GM18502 (cell line): Measurements from ENCODE around the gene HMCN2.

Source experiments
- ATAC-seq: cut with Tn5 transposase; IDR thresholded peaks from one replicate; pipeline ENCODE4 v1.9.1; 2021; ENCODE audit warnings: mild to moderate bottlenecking; ENCODE audit not compliant: unreplicated experiment, poor library complexity

Gene HMCN2

DNA sequence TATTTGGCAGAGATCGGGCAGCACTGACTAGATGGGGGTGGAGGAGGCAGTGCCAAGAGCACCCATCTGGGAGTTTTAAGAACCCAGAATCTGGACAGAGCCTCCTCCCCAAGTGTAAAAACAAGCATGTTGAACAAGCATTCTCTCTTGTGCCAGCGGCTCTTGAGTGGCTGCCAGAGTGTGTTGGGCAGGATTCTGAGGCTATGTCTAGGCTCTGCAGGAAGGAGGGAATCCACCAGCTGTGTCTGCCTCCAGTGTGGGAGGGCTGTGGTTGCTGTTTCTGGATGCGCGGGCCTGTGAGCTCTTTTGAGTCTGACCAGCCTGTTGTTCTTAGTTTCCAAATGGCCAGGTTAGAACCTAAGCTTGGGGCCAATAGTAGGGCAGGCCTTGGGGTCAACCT is 39.8 kb downstream of the HMCN2 start:
- no peak for ATAC-seq

DNA sequence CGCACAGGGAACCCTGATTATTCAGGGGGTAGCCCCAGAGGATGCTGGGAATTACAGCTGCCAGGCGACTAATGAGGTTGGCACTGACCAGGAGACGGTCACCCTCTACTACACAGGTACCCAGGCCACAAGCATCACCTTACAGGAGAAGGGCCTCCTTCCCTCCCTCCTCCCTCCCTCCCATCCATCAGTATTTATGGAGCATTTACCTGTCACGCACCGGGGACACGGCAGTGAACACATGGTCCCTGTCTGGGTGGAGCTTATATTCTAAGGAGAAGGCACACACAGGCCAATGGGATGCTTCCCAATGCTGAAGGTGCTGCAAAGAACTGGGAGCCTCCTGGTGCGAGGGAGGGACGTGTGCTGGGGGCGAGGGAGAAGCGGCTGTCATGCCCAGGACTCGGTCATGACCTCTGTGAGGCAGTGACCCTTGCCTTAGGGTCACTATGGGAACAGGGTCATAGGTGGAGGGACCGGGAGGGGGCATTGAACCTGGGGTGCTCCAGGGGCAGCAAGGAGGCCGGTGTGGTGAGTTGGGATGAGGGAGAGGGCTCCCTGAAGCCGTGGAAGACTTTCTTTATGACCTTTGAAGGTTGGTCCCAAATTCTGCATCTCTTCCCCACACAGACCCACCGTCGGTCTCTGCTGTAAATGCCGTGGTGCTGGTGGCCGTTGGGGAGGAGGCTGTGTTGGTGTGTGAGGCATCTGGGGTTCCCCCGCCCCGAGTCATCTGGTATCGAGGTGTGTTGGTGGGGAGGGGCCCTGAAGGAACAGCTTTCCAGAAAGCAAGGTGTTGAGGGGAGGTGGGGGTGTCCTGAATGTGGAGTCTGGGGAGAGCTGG is 41.5 kb downstream of the HMCN2 start:
- no peak for ATAC-seq

DNA sequence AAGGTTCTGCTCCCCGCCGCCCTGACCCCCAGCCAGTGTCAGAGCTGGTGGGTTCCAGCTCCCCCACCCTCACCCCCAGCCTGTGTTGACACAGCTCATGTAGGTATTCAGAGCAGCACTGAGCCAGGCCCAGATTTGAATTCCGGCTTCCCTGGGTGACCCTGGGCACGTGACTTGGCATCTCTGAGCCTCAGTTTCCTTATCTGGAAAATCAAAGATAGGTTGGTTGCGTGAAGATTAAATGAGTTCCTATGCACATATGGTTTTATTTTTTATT is 42.0 kb downstream of the HMCN2 start:
- ATAC-seq, result no peak

DNA sequence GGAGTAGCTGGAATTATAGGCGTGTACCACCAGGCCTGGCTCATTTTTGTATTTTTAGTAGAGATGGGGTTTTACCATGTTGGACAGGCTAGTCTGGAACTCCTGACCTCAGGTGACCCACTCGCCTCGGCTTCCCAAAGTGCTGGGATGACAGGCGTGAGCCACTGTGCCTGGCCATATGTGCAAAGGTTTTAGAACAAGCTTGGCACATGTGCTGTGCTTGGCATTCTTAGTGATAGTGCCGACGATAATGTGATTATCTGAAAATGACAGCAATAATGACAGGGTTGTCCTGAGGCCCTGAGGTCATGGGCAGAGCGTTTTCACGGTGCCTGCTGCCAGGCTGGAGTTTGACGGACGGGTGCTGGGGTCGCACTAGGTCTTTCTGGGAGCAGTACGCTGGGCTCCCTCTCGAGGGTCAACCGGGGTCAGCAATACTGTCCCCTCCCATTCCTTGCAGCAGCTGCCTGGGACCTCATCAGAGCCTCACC is 42.6 kb downstream of the HMCN2 start:
- ATAC-seq, result no peak

DNA sequence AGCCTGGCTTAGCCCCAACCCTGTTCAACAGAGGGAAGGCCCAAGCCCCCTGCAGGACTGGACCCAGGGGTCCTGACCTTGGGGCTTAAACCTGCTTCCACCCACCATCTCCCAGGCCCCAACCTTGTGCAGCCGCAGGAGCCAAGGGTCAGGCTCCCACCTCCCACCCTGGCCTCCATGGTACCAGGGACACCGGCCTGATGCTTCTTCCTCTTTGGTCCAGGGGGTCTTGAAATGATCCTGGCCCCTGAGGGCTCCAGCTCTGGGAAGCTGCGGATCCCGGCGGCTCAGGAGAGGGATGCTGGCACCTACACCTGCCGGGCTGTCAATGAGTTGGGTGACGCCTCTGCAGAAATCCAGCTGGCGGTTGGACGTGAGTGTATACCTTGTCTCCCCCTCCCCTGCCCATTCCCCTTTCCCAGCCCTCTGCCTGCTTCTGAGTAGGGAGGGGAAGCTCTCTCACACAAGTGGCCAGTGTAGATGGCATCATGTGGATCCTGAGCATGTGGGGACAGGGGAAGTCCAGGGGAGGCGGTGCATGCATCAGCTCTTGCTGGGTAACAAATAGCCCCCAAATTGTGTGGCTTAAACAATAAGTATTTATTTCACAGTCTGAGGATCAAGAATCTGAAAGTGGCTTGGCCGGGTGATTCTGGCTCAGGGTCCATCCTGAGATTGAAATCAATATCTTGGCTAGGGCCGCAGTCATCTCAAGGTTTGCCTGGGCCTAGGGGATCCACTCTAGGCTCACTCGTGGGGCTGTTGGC is 44.3 kb downstream of the HMCN2 start:
- ATAC-seq, result no peak

DNA sequence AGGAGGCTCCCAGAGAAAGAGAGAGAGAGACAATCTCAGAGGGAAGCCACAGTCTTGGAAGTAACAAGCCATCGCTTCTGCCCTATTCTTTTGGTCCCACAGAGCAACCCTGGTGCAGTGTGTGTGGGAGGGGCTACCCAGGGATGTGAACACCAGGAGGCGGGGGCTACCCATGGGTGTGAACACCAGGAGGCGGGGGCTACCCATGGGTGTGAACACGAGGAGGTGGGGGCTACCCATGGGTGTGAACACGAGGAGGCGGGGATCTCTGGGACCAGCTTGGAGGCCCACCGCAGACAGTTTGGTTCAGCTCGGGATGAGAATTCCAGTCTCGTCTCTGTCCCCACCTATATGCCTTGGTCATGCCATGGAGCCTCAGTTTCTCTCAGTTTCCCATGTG is 44.9 kb downstream of the HMCN2 start:
- ATAC-seq, result no peak

DNA sequence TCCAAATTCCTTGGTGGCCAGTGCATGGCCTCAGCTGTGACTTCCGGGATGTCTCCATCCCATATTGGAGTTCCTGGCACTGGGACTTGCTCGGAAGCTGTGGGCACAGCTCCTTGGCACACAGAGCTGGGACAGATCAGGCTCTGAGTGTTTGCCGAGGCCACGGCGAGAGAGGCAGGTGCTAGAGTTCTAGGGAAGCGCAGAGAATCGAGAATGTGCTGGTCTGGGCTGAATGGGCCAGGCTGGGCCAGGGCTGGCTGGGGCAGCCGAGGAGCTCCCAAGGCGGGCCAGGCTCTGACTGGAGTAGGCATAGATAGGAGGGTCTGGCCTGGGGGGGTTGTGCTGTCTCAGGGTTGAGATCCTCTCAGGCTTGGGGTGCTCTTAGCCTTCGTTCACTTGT is 45.4 kb downstream of the HMCN2 start:
- no peak for ATAC-seq

DNA sequence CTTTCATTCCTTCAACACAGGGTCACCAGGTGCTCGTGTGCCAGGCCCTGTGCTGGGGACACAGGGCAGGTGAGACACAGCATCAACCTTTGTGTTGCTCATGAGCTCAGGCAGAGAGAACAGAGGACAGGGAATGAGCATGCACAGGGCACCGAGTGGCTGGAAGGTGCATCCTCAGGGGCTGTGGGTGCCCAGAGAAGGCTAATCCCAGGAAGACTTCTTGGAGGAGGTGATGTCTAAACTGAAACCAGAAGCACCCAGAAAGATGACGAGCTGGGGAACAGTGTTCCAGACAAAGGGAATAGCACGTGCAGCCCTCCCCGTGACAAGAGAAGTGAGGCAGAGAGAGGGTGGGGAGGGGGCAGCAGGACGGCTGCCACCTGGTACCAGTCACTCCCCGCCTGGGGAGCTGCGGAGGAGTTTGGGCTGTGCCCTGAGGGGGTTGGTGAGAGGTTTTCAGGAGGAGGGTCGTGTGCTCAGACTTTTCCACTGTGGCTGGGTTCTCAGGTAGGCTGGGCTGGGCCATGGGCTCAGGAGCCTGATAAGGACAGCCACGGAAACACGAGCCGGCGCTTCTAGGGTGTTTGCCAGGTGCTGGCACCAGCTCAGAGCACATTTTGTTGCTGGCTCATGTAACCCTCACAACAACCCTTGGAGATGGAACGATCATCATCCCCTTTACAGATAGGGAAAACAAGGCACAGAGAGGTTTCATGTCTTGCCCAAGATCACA is 46.0 kb downstream of the HMCN2 start:
- no peak for ATAC-seq

DNA sequence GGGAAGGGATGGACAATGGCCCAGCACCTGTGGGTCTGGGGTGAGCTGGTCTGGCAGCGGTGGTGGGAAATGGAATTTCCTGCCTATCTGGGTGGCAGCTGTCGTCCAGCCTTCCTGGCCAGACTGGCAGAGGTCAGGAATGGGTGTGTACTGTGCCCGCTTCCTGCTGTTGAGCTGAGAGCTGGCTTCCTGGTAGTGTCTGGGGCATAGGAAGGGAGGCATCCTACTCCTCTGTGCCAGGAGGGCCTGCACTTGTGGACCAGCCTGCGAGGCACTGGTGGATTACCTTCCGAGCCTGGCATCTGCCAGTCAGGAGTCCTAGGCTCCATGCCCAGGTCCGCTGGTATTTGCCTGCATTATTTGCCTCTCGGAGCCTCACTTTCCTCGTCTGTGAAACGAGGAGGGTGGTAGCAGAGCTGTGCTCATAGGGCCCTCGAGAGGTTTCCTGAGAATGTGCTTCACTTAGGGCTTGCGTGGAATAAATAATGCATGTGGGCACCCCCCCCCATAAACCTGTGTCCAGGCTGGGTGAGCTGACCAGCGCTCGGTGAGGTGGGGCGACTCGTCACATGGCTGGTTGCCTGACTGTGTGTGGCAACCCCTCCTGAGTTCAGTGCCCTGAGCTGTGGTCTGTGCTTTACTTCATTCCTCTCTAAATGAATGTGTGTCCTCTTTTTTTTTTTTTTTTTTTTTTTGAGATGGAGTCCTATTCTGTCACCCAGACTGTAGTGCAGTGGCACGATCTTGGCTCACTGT is 47.7 kb downstream of the HMCN2 start:
- no peak for ATAC-seq

DNA sequence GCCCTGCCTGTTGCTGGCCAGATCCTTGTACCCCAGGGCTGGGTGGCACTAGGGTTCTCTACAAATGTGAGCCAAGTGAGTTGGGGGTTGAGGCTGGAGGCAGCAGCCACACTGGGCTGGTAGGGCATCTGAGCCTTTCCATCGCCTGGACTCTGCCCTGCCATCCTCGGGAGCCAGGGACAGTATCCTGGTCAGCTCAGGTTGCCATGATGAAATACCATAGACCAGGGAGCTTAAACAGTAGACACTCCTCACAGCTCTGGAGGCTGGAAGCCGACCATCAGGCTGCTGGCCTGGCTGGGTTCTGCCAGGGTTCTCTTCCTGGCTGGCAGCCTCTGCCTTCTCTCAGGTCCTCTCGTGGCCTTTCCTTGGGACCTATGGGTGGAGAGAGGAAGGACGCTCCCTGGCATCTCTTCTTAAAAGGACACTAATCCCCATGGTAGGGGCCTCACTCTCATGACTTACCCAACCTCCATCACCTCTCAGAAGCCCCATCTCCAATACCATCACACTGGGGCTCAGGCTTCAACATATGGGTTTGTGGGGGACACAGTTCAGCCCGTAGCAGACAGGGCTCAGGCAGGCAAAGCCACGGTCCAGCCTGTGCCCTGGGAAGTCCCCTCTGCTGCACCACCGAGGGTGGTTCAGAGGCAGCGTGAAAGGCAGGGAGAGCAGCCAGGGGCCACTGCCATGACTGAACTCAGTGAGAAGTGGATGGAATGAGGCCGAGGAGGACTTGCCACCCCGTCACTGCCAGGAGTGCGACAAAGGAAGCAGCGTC is 50.1 kb downstream of the HMCN2 start:
- ATAC-seq, result no peak

DNA sequence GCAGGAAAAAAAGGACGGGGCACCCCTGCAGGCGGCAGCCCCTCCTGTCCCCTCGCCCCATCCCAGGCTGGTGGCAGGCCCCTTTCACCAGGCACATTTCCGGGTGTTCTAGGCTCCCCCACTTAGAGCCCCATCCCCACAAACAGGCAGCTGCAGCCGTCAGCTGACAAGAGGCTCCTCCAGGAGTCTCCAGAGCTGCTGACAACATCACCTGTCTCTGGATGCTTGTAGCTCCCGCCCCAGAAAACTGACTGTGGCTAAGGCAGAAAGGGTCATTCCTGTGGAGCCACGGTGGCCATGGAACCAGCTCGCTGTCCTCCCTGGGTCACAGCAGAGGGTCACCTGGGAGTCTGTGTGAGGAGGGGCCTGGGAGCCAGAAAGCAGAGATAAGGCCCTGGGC is 50.9 kb downstream of the HMCN2 start:
- ATAC-seq, result no peak

DNA sequence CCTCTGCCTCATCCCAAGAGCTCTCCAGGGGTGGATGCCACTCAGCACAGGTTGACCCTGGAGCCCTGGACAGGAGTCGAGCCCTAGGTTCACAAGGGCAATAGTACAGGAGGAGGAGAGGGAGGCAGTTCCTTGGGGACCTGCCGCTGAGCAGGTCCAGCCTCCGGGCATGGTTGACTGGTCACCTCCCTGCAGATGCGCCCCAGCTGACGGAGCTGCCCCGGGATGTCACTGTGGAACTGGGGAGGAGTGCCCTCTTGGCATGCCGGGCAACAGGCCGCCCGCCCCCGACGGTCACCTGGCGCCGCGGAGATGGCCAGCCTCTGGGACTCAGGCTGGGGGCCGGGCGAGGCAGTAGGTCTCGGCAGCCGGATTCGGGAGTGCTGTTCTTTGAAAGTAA is 53.7 kb downstream of the HMCN2 start:
- no peak for ATAC-seq

DNA sequence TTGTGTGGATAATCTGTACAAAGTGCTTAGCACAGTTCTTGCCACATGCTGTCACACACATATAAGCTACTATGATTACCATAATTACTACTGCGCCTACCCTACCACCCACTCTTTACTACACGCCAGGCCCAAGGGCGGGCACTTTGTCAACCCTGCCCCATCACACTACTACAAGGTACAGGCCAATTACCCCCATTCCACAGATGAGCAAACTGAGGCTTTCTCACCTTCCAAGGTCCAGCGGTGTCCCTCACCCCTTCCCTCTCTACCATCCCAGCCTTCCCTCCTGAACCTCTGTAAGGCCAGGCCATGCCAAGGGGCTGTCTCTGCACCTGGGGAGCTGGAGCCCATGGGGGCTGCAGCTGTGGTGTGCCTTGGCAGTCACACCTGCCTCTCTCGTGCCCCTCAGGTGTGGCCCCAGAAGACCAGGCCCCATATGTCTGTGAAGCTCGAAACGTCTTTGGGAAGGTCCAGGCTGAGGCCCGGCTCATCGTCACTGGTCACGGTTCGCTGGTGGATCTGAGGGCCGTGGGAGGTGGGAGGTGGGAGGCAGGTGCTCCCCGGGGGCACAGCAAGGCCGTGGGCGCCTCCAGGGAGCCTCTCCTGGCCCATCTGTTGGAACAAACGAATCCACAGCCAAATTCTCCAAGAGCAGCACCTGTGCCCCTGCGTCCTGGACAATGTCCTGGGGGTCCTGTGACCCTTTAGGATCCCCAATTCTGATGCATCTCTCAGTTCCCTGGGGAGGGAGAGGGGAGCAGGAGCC is 54.6 kb downstream of the HMCN2 start:
- no peak for ATAC-seq

DNA sequence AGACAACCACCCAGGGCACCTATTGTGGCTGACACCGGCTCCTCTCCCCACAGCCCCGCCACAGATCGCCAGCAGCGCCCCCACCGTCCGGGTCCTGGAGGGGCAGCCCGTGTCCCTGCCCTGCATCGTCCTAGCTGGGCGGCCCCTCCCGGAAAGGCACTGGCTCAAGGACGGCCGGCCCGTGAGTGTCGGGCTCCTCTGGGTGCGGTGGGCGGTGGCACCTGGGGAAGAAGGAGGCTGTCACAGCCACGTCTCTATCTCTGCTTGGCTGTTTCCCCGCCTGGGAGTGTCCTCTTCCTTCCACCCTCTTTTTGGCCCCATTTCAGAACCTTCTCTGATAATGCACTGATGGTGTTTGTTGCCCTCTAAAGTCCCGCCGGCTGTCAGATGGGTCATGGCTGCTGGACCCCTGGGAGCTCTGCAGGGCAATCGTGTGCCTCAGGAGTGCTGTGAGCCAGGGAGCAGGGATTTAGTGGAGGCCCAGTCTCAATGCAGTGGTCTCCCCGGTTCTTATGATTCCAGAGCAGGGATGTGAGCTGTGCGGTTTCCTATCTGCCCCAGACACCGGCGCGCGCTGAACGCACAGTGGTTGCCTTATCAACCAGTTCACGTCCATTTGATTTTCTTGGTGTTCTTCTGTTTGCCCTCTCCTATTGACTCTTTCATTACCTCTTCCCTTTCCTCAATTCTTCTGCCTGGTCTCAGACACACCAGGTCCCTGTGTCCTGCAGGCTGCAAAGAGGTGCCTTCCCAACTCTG is 55.3 kb downstream of the HMCN2 start:
- no peak for ATAC-seq

DNA sequence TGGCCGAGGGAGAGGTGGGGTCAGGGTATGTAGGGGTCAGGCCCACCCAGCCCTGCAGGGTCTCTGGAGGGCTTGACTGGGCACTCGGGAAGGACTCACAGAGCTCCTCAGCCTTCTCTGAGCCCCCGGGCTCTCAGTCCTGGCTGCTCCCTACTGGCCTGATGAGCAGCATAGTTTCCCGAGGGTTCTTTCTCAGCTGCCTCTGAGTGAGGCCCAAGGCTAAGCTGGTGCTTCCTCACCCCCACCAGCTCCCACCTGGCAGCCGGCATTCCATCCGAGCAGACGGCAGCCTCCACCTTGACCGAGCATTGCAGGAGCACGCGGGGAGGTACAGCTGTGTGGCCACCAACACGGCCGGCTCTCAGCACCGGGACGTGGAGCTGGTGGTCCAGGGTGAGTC is 56.0 kb downstream of the HMCN2 start:
- no peak for ATAC-seq

DNA sequence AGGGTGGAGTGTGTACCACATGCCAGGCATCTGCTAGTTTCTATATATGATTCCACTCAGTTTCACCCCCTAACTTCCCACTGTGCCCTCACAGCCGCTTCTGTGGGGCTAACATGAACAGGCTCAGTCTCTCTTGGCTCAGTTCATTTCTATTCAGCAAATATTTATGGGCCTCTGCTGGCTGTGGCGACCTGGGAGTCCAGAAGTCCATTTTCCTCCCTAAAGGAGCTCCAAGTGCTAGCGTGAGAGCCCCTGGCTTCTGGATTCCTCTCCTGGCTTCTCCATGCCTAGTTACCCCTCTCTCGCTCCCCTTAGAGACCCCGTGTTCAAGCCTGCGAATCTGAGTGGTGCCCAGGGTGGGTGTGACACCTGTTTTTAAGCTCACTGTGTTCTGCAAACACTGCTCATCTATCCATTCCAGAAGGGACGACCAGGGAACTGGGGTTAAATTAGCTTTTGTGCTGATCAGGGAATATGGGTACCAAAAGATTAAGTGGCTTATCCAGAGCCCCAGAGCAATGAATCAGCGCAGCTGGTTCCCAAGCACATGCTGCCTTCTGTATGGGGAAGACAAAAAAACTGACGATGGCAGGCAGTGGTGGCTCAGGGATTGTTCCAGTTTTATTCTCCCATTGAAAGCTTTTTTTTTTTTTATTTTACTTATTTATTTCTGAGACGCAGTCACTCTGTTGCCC is 57.6 kb downstream of the HMCN2 start:
- ATAC-seq, result no peak

DNA sequence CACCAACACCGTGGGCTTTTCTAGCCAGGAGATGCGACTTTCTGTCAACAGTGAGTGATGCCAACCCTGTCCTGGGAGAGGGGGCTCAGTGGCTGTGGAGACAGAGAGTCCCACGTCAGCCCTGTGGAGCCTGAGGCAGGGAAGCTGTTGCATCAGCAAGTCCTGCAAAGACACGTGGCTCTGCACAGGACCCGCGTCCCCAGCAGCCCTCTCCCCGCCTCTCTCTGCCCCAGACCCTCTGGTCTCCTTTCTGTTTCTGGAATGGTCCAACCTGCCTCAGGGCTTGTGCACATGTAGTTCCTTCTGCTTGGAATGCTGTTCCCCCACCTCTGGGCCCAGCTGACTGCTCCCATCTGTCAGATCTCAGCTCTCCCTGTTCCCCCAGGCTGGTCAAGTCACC is 60.4 kb downstream of the HMCN2 start:
- no peak for ATAC-seq
